ENCODE data around the gene ZNF443. TPM values are rescaled to one million over a fixed set of nuclear protein-coding genes. Genes with fewer than 3 reads are reported as not detected.

Gene ZNF443
- total RNA-seq, 4 donors from 2014 or later: 2.9 to 7.6 (median 5.0) TPM

GRCh38 chr19:12380444-12380737, 60.4 kb downstream of the ZNF443 start:
- Histone ChIP-seq H3K4me3 (no peak overlapping the region), H3K27me3 (no peaks in the 10 kb centered on the region), H3K27ac (no peak overlapping the region), H3K36me3 (peaks cover 42% of the 10 kb centered on the region), H3K9me3 (peaks cover 19% of the 10 kb centered on the region), H3K4me1 (no peaks in the 10 kb centered on the region)
- TF ChIP-seq EP300 (IDR thresholded peaks at IDR 0.05) (no peak), POLR2AphosphoS5 (IDR thresholded peaks at IDR 0.05) (no peak), POLR2A (IDR thresholded peaks at IDR 0.05) (no peak), CTCF (IDR thresholded peaks at IDR 0.05) (no peak)
- no peak for DNase-seq (ENCODE audit: low spot score in 2 of 2)
- 96% methylated on average over 2 of the region's 2 CpGs for WGBS

GRCh38 chr19:12379732-12380443, 60.9 kb downstream of the ZNF443 start:
- H3K27me3 ChIP-seq: no peaks in the 10 kb centered on the region
- no peak for TF ChIP-seq EP300 (IDR thresholded peaks at IDR 0.05)
- TF ChIP-seq CTCF (IDR thresholded peaks at IDR 0.05): no peak
- no peak for TF ChIP-seq POLR2A (IDR thresholded peaks at IDR 0.05)
- TF ChIP-seq POLR2AphosphoS5 (IDR thresholded peaks at IDR 0.05): no peak
- H3K27ac ChIP-seq: no peak overlapping the region
- 88% methylated on average over 5 of the region's 5 CpGs for WGBS
- peaks cover 42% of the 10 kb centered on the region for H3K36me3 ChIP-seq
- DNase-seq (ENCODE audit: low spot score in 2 of 2): no peak
- no peak overlapping the region for H3K4me3 ChIP-seq
- H3K4me1 ChIP-seq: no peaks in the 10 kb centered on the region
- H3K9me3 ChIP-seq: peaks cover 19% of the 10 kb centered on the region

Other genes with a start within 250 kb of the ZNF443 start
- 10 to 100 TPM in 2 of 4 donors, 1 to 10 TPM in 2; 7.2 to 24.2 (median 11.7) TPM for gene ZNF44, start 146.1 kb downstream of the ZNF443 start, total RNA-seq
- 1 to 10 TPM; 2.6 to 8.3 (median 5.8) TPM for gene ZNF563, start 107.4 kb downstream of the ZNF443 start, total RNA-seq
- gene ZNF442, start 75.3 kb downstream of the ZNF443 start, total RNA-seq: 1 to 10 TPM in 3 of 4 donors, under 1 TPM in 1; 0.60 to 4.6 (median 3.1) TPM
- 1 to 10 TPM; 1.4 to 8.9 (median 4.5) TPM for gene ZNF799, start 39.8 kb downstream of the ZNF443 start, total RNA-seq
- gene ZNF709, start 43.8 kb upstream of the ZNF443 start, total RNA-seq: 1 to 10 TPM; 1.1 to 4.1 (median 1.7) TPM
- 10 to 100 TPM in 1 of 4 donors, 1 to 10 TPM in 3; 5.6 to 17.4 (median 7.6) TPM for gene ZNF564, start 110.5 kb upstream of the ZNF443 start, total RNA-seq
- gene ZNF490, start 169.8 kb upstream of the ZNF443 start, total RNA-seq: 1 to 10 TPM; 5.0 to 9.3 (median 7.0) TPM
- 10 to 100 TPM; 14.3 to 36.1 (median 17.3) TPM for gene ZNF791, start 169.9 kb upstream of the ZNF443 start, total RNA-seq
- 10 to 100 TPM; 42.6 to 94.1 (median 78.9) TPM for gene MAN2B1, start 225.7 kb upstream of the ZNF443 start, total RNA-seq
- gene WDR83, start 225.8 kb upstream of the ZNF443 start, total RNA-seq: 10 to 100 TPM in 3 of 4 donors, 1 to 10 TPM in 1; 9.8 to 21.9 (median 17.2) TPM
- 100 to 1,000 TPM; 108 to 265 (median 136) TPM for gene DHPS, start 240.9 kb upstream of the ZNF443 start, total RNA-seq
- gene GNG14, start 247.0 kb upstream of the ZNF443 start, total RNA-seq: not detected